HG03066 (cell line): ENCODE measurements around the gene CEP128.

ENCODE experiments used
- ATAC-seq: cut with Tn5 transposase; IDR thresholded peaks from one replicate; pipeline ENCODE4 v1.9.1; 2021; ENCODE audit warnings: low read depth; ENCODE audit not compliant: unreplicated experiment

The CEP128 gene

DNA sequence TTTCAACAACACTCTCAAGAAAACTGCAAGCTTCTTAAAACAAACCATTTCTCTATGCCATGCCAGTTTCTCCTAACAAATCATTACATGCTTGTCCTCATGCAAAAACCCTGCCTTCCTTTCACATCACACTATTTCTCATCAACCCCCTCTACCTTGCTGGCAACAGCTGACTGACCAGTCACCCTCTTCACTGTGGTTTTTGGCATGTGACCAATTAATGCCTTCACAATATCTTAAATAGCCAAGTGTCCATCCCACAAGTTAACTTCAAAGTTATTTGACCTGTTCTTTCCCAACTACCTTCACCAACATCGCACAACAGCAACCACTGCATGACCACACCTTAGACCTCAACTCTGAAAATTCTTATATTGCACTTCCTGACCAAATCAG is 159.6 kb downstream of the CEP128 start:
- no peak for ATAC-seq

- ATAC-seq: no peak
Observed at GRCh38 chr14:80780500-80780899, 161.0 kb downstream of the CEP128 start.

- ATAC-seq: peak; percentile 75
Observed at GRCh38 chr14:80776657-80777056, 164.9 kb downstream of the CEP128 start.

- no peak for ATAC-seq
Observed at GRCh38 chr14:80776186-80776585, 165.4 kb downstream of the CEP128 start.

- ATAC-seq: no peak
Observed at GRCh38 chr14:80772504-80772903, 169.0 kb downstream of the CEP128 start.

GRCh38 chr14:80771201-80771600 is 170.3 kb downstream of the CEP128 start:
- ATAC-seq: no peak

- no peak for ATAC-seq
Observed at GRCh38 chr14:80770114-80770908, 171.2 kb downstream of the CEP128 start.

GRCh38 chr14:80768646-80769045 is 172.9 kb downstream of the CEP128 start:
- no peak for ATAC-seq

GRCh38 chr14:80764921-80765507 is 176.5 kb downstream of the CEP128 start:
- no peak for ATAC-seq

DNA sequence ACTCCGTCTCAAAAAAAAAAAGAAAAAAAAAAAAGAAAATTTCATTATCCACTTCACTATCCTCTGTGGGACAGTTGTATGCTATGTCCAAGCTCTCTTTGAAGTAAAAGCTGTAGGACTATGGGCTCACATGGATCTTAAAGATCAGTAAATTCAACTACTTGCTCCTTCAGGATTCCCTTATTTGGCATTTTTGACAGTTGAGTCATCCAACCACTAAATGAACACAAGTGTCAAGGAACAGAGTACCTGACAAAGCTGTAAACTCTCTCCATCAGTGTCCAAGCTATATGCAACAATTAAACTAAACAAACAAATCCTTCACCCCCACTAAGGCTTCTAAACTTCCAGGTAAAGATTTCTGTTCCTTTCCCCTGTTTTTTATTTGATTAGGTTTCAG is 177.0 kb downstream of the CEP128 start:
- no peak for ATAC-seq

- no peak for ATAC-seq
Observed at GRCh38 chr14:80762641-80763228, 178.8 kb downstream of the CEP128 start.

DNA sequence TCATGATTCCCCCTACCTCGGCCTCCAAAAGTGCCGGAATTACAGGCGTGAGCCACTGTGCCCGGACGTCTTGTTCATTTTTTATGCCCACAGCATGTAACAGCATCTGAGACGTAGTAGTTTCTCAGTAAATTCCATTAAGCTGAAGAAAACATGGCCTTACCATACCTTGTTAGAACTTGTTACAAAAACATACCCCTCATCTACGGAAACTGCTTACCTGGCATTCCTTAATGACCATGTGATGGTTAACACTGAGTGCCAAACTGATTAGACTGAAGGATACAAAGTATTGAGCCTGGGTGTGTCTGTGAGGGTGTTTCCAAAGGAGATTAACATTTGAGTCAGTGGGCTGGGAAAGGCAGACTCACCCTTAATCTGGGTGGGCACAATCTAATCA is 186.8 kb downstream of the CEP128 start:
- ATAC-seq: no peak

DNA sequence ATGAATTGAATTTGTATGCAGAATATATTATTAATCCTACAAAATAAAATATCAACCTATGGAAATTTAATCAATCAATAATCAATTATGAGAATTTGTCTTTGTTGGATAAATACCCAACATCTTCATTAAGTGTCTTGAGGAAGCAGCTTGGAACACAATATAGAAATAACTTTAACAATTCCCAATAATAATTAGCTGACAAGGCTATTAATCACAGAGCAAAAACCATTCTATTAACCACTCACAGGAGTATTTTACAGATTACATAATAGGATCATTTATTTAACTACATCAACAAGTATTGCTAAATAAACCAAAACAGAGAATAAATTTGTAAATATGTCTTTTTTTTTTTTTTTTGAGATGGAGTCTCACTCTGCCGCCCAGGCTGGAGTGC is 190.3 kb downstream of the CEP128 start:
- ATAC-seq: no peak

GRCh38 chr14:80726211-80726610 is 215.3 kb downstream of the CEP128 start:
- ATAC-seq: no peak

DNA sequence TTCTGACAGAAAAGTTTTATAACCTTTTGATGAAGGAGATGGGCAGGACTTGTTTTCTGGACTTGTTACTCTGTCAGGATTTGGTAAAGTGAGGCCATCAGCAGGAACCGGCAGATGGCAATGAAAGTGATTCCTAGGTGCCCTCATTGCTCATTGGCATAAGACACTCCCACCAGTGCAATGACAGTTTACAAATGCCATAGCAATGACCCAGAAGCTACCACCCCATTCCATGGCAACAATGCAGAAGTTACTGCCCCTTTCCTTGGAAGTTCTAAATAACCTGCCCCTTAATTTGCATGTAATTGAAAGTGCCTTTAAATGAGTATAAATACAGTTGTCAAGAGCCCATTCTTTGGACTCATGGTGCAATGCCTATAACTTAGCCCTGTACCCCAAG is 222.6 kb downstream of the CEP128 start:
- ATAC-seq: no peak

DNA sequence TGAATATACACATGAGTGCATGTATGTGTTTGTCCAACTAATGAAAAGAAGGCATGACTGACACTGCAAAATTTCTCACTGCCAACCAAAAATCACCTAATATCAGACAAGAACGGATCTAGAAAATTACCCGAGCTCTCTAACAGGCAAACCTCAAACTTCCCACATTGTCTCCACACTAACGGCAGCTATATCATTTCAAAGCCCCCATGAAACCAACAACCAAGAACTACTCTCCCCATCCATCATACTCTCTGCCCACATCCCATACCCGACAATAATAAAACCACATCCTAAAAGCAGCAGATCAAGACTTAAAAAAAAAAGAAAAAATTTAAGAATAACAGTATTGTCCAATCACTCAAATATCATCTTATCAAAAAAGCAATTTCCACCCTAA is 227.1 kb downstream of the CEP128 start:
- no peak for ATAC-seq

DNA sequence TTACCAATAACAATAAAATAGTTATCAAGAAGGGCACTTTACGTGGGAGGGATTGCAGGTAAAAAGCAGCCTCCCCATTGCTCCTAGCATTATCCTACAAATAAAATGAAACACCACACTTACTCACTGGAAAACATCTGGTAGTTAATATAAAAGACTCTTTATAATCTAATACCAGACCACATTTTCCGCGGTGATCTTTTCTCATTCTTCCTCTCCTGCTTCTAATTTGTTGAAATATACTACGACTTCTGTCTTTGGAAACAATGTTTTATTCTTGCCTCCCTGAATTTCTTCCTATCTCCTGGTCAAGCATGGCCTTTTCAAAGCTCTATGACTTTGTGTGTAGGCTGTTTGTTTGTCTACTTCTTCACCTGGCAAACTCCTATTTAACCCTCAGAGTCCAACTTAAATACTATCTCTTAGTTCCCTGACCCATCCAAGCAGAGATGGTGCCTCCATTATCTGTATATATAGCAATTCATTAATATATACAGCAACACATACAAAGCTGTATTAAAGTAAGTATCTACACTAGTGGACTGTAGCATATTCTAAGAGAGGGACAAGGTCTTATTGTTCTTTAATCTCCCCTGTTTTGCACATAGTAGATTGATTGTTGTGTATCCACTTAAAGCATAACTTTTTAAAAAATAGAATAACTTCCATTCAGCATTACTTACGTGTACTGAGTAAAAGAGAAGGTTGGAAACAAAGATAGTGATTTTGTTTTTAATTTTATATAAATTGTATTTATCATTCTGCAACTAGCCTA is 228.3 kb downstream of the CEP128 start:
- no peak for ATAC-seq

GRCh38 chr14:80705241-80705980 is 236.1 kb downstream of the CEP128 start:
- no peak for ATAC-seq

DNA sequence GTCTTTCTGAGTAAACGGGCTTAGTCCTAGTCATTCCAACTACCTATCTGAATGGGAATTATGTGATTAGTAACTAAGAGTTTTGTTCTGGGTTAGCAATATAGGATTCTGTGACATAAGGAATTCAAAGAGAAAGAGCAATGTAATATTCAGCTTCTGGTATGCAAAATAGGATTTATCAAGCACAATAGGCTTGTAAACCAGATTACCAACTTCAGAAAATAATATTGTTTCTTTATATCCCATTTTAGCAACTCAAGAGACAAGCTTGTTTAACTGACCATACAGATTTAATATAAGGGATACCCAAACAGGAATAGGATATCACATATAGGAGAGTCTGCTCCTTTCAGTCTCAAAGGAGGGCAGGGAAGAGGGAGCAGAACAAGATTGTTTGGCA is 240.9 kb downstream of the CEP128 start:
- ATAC-seq: no peak

- no peak for ATAC-seq
Observed at GRCh38 chr14:80699861-80700260, 241.7 kb downstream of the CEP128 start.

DNA sequence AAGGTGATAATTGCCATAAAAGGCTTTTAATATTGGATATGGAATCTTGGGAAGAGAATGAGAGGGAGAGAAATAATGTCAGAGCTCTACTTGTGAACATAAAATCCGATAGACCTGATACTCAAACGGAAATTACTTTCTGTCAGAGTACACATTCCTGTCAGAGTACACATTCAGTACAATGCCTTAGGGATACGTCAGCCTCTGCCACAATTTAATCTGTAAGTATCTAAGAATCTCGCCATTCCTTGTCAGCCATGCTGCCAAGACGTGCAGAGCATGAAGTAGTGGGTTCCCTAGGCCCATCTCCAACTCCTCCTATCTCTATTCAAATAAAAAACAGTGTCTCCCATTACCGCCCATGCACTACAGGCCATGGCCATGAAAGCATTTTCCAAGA is 242.6 kb downstream of the CEP128 start:
- ATAC-seq: no peak
